ENCODE results near the gene ASCL5. TPM values are rescaled to one million over a fixed set of nuclear protein-coding genes. Genes with fewer than 3 reads are reported as not detected.

The ASCL5 gene
- total RNA-seq, 6 experiments from 2014 or later, result not detected

GRCh38 chr1:201084295-201084694 lies 42.7 kb downstream of the ASCL5 start:
- H3K9me3 Mint-ChIP-seq, result no peaks in the 10 kb centered on the region
- no peak overlapping the region for H3K4me3 Mint-ChIP-seq
- peaks cover 54% of the 10 kb centered on the region for H3K27me3 Mint-ChIP-seq (ENCODE audit: insufficient read depth)
- H3K27ac Mint-ChIP-seq, result no peak overlapping the region
- TF ChIP-seq, protein P1, sequence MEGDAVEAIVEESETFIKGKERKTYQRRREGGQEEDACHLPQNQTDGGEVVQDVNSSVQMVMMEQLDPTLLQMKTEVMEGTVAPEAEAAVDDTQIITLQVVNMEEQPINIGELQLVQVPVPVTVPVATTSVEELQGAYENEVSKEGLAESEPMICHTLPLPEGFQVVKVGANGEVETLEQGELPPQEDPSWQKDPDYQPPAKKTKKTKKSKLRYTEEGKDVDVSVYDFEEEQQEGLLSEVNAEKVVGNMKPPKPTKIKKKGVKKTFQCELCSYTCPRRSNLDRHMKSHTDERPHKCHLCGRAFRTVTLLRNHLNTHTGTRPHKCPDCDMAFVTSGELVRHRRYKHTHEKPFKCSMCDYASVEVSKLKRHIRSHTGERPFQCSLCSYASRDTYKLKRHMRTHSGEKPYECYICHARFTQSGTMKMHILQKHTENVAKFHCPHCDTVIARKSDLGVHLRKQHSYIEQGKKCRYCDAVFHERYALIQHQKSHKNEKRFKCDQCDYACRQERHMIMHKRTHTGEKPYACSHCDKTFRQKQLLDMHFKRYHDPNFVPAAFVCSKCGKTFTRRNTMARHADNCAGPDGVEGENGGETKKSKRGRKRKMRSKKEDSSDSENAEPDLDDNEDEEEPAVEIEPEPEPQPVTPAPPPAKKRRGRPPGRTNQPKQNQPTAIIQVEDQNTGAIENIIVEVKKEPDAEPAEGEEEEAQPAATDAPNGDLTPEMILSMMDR (IDR thresholded peaks at IDR 0.05), result no peak
- H3K36me3 Mint-ChIP-seq (ENCODE audit: low read depth), result no peaks in the 10 kb centered on the region
- no peak for DNase-seq
- no peaks in the 10 kb centered on the region for H3K4me1 Mint-ChIP-seq (ENCODE audit: low read depth)

DNA sequence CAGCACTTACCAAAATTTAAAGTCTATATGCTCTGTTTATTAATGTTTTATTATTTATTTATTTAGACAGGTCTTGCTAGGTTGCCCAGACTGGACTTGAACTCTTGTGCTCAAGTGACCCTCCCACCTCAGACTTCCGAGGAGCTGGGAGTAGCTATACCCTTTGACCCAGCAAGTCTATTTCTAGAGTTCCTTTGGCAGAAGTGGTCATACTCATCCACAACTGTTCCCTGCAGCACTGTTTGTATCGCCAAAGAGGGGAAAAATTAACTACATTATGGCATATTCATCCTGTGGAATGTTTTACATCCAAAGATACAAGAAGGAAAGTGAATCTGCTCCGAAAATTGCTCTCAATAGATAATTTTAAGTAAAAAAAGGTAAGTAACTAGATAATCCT lies 43.2 kb downstream of the ASCL5 start:
- DNase-seq, result no peak
- peaks cover 58% of the 10 kb centered on the region for H3K27me3 Mint-ChIP-seq (ENCODE audit: insufficient read depth)
- H3K4me3 Mint-ChIP-seq, result no peak overlapping the region
- no peaks in the 10 kb centered on the region for H3K4me1 Mint-ChIP-seq (ENCODE audit: low read depth)
- H3K27ac Mint-ChIP-seq, result no peak overlapping the region
- H3K36me3 Mint-ChIP-seq (ENCODE audit: low read depth), result no peaks in the 10 kb centered on the region
- TF ChIP-seq, protein P1 (IDR thresholded peaks at IDR 0.05), result no peak
- H3K9me3 Mint-ChIP-seq, result no peaks in the 10 kb centered on the region

GRCh38 chr1:201080135-201080534 lies 46.8 kb downstream of the ASCL5 start:
- Mint-ChIP-seq H3K36me3 (ENCODE audit: low read depth) (no peaks in the 10 kb centered on the region), H3K27me3 (ENCODE audit: insufficient read depth) (peaks cover 56% of the 10 kb centered on the region), H3K4me1 (ENCODE audit: low read depth) (no peaks in the 10 kb centered on the region), H3K9me3 (no peaks in the 10 kb centered on the region), H3K27ac (no peak overlapping the region), H3K4me3 (no peak overlapping the region)
- TF ChIP-seq, protein P1 (IDR thresholded peaks at IDR 0.05), result no peak
- DNase-seq, result no peak

- no peaks in the 10 kb centered on the region for H3K36me3 Mint-ChIP-seq (ENCODE audit: low read depth)
- no peaks in the 10 kb centered on the region for H3K4me1 Mint-ChIP-seq (ENCODE audit: low read depth)
- H3K9me3 Mint-ChIP-seq, result no peaks in the 10 kb centered on the region
- no peak for DNase-seq
- no peak overlapping the region for H3K27ac Mint-ChIP-seq
- no peak overlapping the region for H3K4me3 Mint-ChIP-seq
- TF ChIP-seq, protein P1 (IDR thresholded peaks at IDR 0.05), result no peak
- H3K27me3 Mint-ChIP-seq (ENCODE audit: insufficient read depth), result peaks cover 48% of the 10 kb centered on the region
Observed at GRCh38 chr1:201077736-201078135, 49.2 kb downstream of the ASCL5 start.

DNA sequence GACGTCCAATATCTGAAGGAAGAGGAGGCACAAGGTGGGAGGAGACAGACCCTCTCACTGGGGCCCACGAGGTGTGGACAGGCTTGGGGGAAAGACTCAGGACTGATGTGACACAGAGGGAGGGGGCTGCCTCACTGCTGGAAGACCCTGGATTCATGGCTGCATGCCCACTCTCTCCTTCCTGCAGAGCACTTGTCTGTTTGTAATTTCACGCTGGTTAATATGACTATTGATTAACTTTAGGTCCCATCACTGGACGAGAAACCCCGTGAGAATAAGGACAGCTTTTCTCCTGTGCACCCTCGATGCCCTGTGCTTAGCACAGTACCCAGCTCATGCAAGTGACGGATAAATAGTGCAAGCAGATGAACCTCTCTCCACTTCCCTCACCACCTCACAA lies 49.9 kb downstream of the ASCL5 start:
- Mint-ChIP-seq H3K4me3 (no peak overlapping the region), H3K9me3 (no peaks in the 10 kb centered on the region), H3K36me3 (ENCODE audit: low read depth) (no peaks in the 10 kb centered on the region), H3K27me3 (ENCODE audit: insufficient read depth) (peaks cover 48% of the 10 kb centered on the region), H3K27ac (no peak overlapping the region), H3K4me1 (ENCODE audit: low read depth) (no peaks in the 10 kb centered on the region)
- no peak for DNase-seq
- TF ChIP-seq, protein P1 (IDR thresholded peaks at IDR 0.05), result no peak

DNA sequence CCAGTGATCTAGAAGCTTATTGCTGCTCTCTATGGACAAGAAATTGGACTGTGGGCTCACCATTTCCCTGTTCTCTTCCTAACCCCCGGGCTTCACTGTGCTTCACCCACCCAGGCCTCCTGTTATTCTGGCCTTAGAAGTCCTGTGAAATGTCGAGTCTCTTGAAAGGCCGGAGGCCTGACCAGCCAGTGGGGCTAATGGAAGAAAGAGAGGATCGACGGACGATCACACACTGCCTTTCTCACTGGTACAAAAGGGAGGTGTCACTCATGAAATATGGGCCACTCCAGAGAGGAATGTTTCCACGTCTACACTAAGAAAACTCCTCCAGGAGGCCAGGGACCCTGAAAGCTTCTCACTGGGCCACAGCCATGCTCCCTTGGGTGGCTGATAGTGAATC lies 50.9 kb downstream of the ASCL5 start:
- H3K27me3 Mint-ChIP-seq (ENCODE audit: insufficient read depth), result peaks cover 52% of the 10 kb centered on the region

More for the DNA sequence above, 50.9 kb downstream of the ASCL5 start:
- no peak overlapping the region for H3K4me3 Mint-ChIP-seq
- H3K36me3 Mint-ChIP-seq (ENCODE audit: low read depth), result no peaks in the 10 kb centered on the region
- H3K27ac Mint-ChIP-seq, result no peak overlapping the region
- no peak for DNase-seq
- H3K9me3 Mint-ChIP-seq, result no peaks in the 10 kb centered on the region
- TF ChIP-seq, protein P1 (IDR thresholded peaks at IDR 0.05), result no peak
- no peaks in the 10 kb centered on the region for H3K4me1 Mint-ChIP-seq (ENCODE audit: low read depth)

Measured in HFFc6 (cell line).